IMR-90 (cell line): Measurements from ENCODE around the gene STIL. TPM values are rescaled to one million over a fixed set of nuclear protein-coding genes. Genes with fewer than 3 reads are reported as not detected.

Experiments used
- ATAC-seq: fragments of 200-7000 bp; cut with Tn5 transposase; 2 replicates; pipeline ENCODE4 v1.9.1; 2020; ENCODE audit warnings: low read depth, mild to moderate bottlenecking, moderate library complexity
- BruUV-seq: library from RNA; stranded (reverse); fragments of 400-500 nt; replicated peaks from 2 replicates; lab custom pipeline; 2021; lab: Mats Ljungman, UMichigan
- CTCF ChIA-PET: fragments of 300-600 bp; formaldehyde crosslinking; extraction: SDS; loops from one replicate; lab custom pipeline; 2021; ENCODE audit warnings: antibody characterized with exemption; lab: Yijun Ruan, JAX
- POLR2A ChIA-PET: fragments of 300-600 bp; sonication (Branson Sonifier 250); formaldehyde crosslinking; loops from one replicate; lab custom pipeline; 2022; ENCODE audit warnings: antibody characterized with exemption; ENCODE audit not compliant: unreplicated experiment; lab: Charles Lee
- DNase-seq: peaks from one replicate; pipeline ENCODE4 v3.0.0; 2013
- H2AFZ ChIP-seq: replicated peaks from 2 replicates; pipeline ENCODE3; 2013; ENCODE audit warnings: low read length, mild to moderate bottlenecking; ENCODE audit not compliant: poor library complexity
- H2AK5ac ChIP-seq: 2 replicates; pipeline ENCODE4 v1.6.1; 2013; ENCODE audit warnings: low read depth, low read length, inconsistent platforms
- H2AK9ac ChIP-seq: replicated peaks from 2 replicates; pipeline ENCODE3; 2013; ENCODE audit warnings: mild to moderate bottlenecking, low read depth, low read length, moderate library complexity; ENCODE audit not compliant: poor library complexity
- H2BK120ac ChIP-seq: 2 replicates; pipeline ENCODE4 v1.6.1; 2013; ENCODE audit warnings: low read depth, low read length, inconsistent platforms
- H2BK15ac ChIP-seq: 3 replicates; pipeline ENCODE4 v1.6.1; 2013; ENCODE audit warnings: low read depth, low read length, inconsistent platforms
- H2BK20ac ChIP-seq: 2 replicates; pipeline ENCODE4 v1.6.1; 2013; ENCODE audit warnings: low read depth, mild to moderate bottlenecking, inconsistent platforms, low read length, moderate library complexity
- H2BK5ac ChIP-seq: 2 replicates; pipeline ENCODE4 v1.6.1; 2013; ENCODE audit warnings: mild to moderate bottlenecking, low read depth, low read length, inconsistent platforms; ENCODE audit not compliant: poor library complexity, severe bottlenecking
- H3K14ac ChIP-seq: replicated peaks from 2 replicates; pipeline ENCODE4 v1.6.1; 2013; ENCODE audit warnings: low read depth, low read length, inconsistent platforms
- H3K18ac ChIP-seq: 2 replicates; pipeline ENCODE4 v1.6.1; 2013; ENCODE audit warnings: low read depth, low read length, control low read depth
- H3K23ac ChIP-seq: 2 replicates; pipeline ENCODE4 v1.6.1; 2013; ENCODE audit warnings: low read depth, low read length, inconsistent platforms
- H3K27ac ChIP-seq: 2 replicates; pipeline ENCODE4 v1.5.1; 2013; ENCODE audit warnings: mild to moderate bottlenecking, control low read depth, low read length; ENCODE audit not compliant: insufficient read depth
- H3K27me3 ChIP-seq: 2 replicates; pipeline ENCODE4 v1.6.1; 2013; ENCODE audit warnings: low read length; ENCODE audit not compliant: control insufficient read depth, insufficient read depth
- H3K36me3 ChIP-seq: 2 replicates; pipeline ENCODE4 v1.6.1; 2013; ENCODE audit warnings: low read length, mixed read lengths; ENCODE audit not compliant: control insufficient read depth, insufficient read depth
- H3K4ac ChIP-seq: 2 replicates; pipeline ENCODE4 v1.6.1; 2013; ENCODE audit warnings: low read depth, low read length, inconsistent platforms
- H3K4me1 ChIP-seq: 2 replicates; pipeline ENCODE4 v1.6.1; 2013; ENCODE audit warnings: low read length, mixed read lengths; ENCODE audit not compliant: control insufficient read depth, insufficient read depth
- H3K4me2 ChIP-seq: 2 replicates; pipeline ENCODE4 v1.6.1; 2013; ENCODE audit warnings: low read depth, mild to moderate bottlenecking, control low read depth, low read length, moderate library complexity
- H3K4me3 ChIP-seq: 2 replicates; pipeline ENCODE4 v1.5.1; 2013; ENCODE audit warnings: low read depth, mild to moderate bottlenecking, control low read depth, low read length, moderate library complexity; ENCODE audit not compliant: insufficient read depth
- H3K56ac ChIP-seq: 2 replicates; pipeline ENCODE4 v1.6.1; 2013; ENCODE audit warnings: low read length, inconsistent platforms; ENCODE audit not compliant: insufficient read depth; ENCODE audit errors: extremely low read depth
- H3K79me1 ChIP-seq, 2 experiments: 2 replicates each; pipeline ENCODE4 v1.6.1; 2013; ENCODE audit warnings: low read length in 2 of 2, inconsistent platforms in 1 of 2, low read depth in 1 of 2
- H3K9ac ChIP-seq: 2 replicates; pipeline ENCODE4 v1.6.1; 2013; ENCODE audit warnings: low read depth, low read length, control low read depth
- H3K9me1 ChIP-seq: 2 replicates; pipeline ENCODE4 v1.6.1; 2013; ENCODE audit warnings: low read length, inconsistent platforms; ENCODE audit not compliant: insufficient read depth
- H3K9me3 ChIP-seq: 2 replicates; pipeline ENCODE4 v1.6.1; 2013; ENCODE audit warnings: low read length; ENCODE audit not compliant: control insufficient read depth, insufficient read depth
- H4K20me1 ChIP-seq: 2 replicates; pipeline ENCODE4 v1.6.1; 2013; ENCODE audit warnings: low read length, inconsistent platforms; ENCODE audit not compliant: insufficient read depth
- H4K5ac ChIP-seq: 2 replicates; pipeline ENCODE4 v1.6.1; 2013; ENCODE audit warnings: mild to moderate bottlenecking, low read depth, low read length, control low read depth
- H4K8ac ChIP-seq, 2 experiments: 2 replicates each; pipeline ENCODE4 v1.6.1; 2013; ENCODE audit warnings: low read depth in 2 of 2, low read length in 2 of 2, control low read depth in 1 of 2, inconsistent platforms in 1 of 2
- H4K91ac ChIP-seq: 2 replicates; pipeline ENCODE4 v1.6.1; 2013; ENCODE audit warnings: low read depth, low read length, inconsistent platforms; ENCODE audit not compliant: insufficient read depth
- BHLHE40 ChIP-seq: fragments of 150-350 bp; IDR thresholded peaks from 2 replicates; pipeline ENCODE4 v1.6.1; 2016; ENCODE audit warnings: mild to moderate bottlenecking, low read depth, low read length
- CEBPB ChIP-seq: IDR thresholded peaks from 2 replicates; pipeline ENCODE4 v1.6.1; 2012; ENCODE audit warnings: low read depth, low read length, improper control_type of control experiment
- CHD1 ChIP-seq: IDR thresholded peaks from 2 replicates; pipeline ENCODE4 v1.6.1; 2012; ENCODE audit warnings: low read depth, low read length, improper control_type of control experiment
- CTCF ChIP-seq: conservative IDR thresholded peaks from 2 replicates; pipeline ENCODE4 v1.5.1; 2012; ENCODE audit warnings: mild to moderate bottlenecking, low read depth, low read length, improper control_type of control experiment
- MAFK ChIP-seq: IDR thresholded peaks from 2 replicates; pipeline ENCODE4 v1.6.1; 2012; ENCODE audit warnings: low read depth, low read length, improper control_type of control experiment
- MXI1 ChIP-seq: IDR thresholded peaks from 2 replicates; pipeline ENCODE4 v1.6.1; 2012; ENCODE audit warnings: low read depth, mild to moderate bottlenecking, low read length, moderate library complexity, borderline replicate concordance
- NFE2L2 ChIP-seq: fragments of 150-350 bp; IDR thresholded peaks from 2 replicates; pipeline ENCODE4 v1.6.1; 2016; ENCODE audit warnings: low read depth, mild to moderate bottlenecking, low read length
- WGBS, 2 experiments: methylation state at CpG; one replicate each; pipeline versions ENCODE4 v1.1.5 to v1.1.7; 2013; ENCODE audit warnings: missing lambda C conversion rate in 2 of 2; ENCODE audit not compliant: insufficient read length in 1 of 2; ENCODE audit errors: extremely low coverage in 2 of 2; 5-methylcytosine and 5-hydroxymethylcytosine counted together
- dilution Hi-C: fragments of 300-500 bp; cut with HindIII; formaldehyde crosslinking; loops from one replicate; pipeline ENCODE4 v1.14.3; 2018; ENCODE audit warnings: low sequenced_read_pairs; ENCODE audit not compliant: unreplicated experiment
- in situ Hi-C: fragments of 300-500 bp; cut with MboI; formaldehyde crosslinking; loops from 3 replicates; pipeline ENCODE4 v1.14.3; 2019; ENCODE audit warnings: low sequenced_read_pairs, inconsistent platforms, mixed read lengths
- intact Hi-C: fragments of 100-400 bp; cut with micrococcal nuclease; formaldehyde crosslinking; loops from 2 replicates; pipeline ENCODE4 v1.10.0; 2022
- polyA plus RNA-seq, 3 experiments: library from polyadenylated mRNA; depleted of rRNA; stranded (reverse); fragments of >200 nt; gene quantifications; 2 replicates each; pipeline ENCODE4 v1.2.3, GENCODE V29; 2012; ENCODE audit warnings: low replicate concordance in 1 of 3
- total RNA-seq: library from RNA; depleted of rRNA; stranded (reverse); fragments of >200 nt; gene quantifications from 2 replicates; pipeline ENCODE4 v1.2.3, GENCODE V29; 2012

The STIL gene
- total and polyA plus RNA-seq, 2 of the 4 experiments (the other 2 are of a cell fraction): 6.8 to 17.2 TPM

- DNase-seq: no peak
- H3K56ac ChIP-seq: no peak overlapping the region
- no peak overlapping the region for H2AK9ac ChIP-seq
- H3K9ac ChIP-seq: no peak overlapping the region
- TF ChIP-seq CTCF: no peak
- no peak for TF ChIP-seq CHD1
- no peak for TF ChIP-seq BHLHE40
- no peak for TF ChIP-seq CEBPB
- no peak for TF ChIP-seq MAFK
- no peak for TF ChIP-seq MXI1
- no peak for TF ChIP-seq NFE2L2
- intact Hi-C loops (no loop called here), in situ Hi-C loops (no loop called here), dilution Hi-C loops (no loop called here)
- BruUV-seq: no TSS peak
- no peaks in the 10 kb centered on the region for H3K27me3 ChIP-seq
- no peak overlapping the region for H3K18ac ChIP-seq
- H3K4ac ChIP-seq: no peak overlapping the region
- H2BK5ac ChIP-seq: no peak overlapping the region
- H3K23ac ChIP-seq: no peak overlapping the region
- ChIA-PET POLR2A (no interaction called here), CTCF (interaction anchor here (0.6 kb wide), 1 partner anchor 356 kb away, joined by 3 read pairs; no protein-coding TSS in a partner anchor)
- no peak overlapping the region for H4K8ac ChIP-seq
- no peak overlapping the region for H3K27ac ChIP-seq
- no peak for ATAC-seq
- H3K9me1 ChIP-seq: peaks cover 2% of the 10 kb centered on the region; the same call in 1 of the 2 replicates
- H3K9me3 ChIP-seq: no peaks in the 10 kb centered on the region
- H2AFZ ChIP-seq: no peak overlapping the region
- H3K4me2 ChIP-seq: no peak overlapping the region
- no peaks in the 10 kb centered on the region for H3K4me1 ChIP-seq
- H3K14ac ChIP-seq: no peak overlapping the region
- peaks cover 10 to 41% of the 10 kb centered on the region in 2 experiments for H3K79me1 ChIP-seq
- WGBS, 2 experiments: no CpG with 5 or more reads among the region's 3 CpGs
- H2AK5ac ChIP-seq: no peak overlapping the region
- H4K91ac ChIP-seq: no peak overlapping the region
- H2BK120ac ChIP-seq: no peak overlapping the region
- H2BK15ac ChIP-seq: no peak overlapping the region
- H4K5ac ChIP-seq: no peak overlapping the region
- peaks cover 21% of the 10 kb centered on the region for H4K20me1 ChIP-seq
- H3K4me3 ChIP-seq: no peak overlapping the region
- H3K36me3 ChIP-seq: peaks cover 3% of the 10 kb centered on the region
- no peak overlapping the region for H2BK20ac ChIP-seq
These were observed 47.4 kb upstream of the STIL start for GRCh38 chr1:47361380-47361779.
